ENCODE results near the gene CDT1.
A peak's percentile ranks its signal among the peaks of the same experiment; 100 is the strongest.

CDT1 gene

DNA sequence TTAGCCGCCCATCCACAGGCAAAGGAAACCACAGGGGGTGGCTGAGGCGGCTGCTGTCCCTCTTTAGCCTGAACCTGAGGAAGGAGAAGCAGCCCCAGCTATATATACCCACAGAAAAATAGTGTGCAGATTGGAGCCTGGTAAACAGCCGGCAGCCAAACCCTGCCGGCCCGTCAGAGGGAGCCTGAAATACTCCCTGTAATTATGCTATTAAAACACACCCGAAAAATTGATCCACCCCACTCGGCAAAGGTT, 25.4 kb upstream of the CDT1 start:
- peaks cover 5% of the 10 kb centered on the region for H3K36me3 ChIP-seq (ENCODE audit: control insufficient read depth, insufficient read depth, low read length)
- no peaks in the 10 kb centered on the region for H3K9me3 ChIP-seq (ENCODE audit: control insufficient read depth, low read length)
- H3K27ac ChIP-seq (ENCODE audit: low read depth, low read length, severe bottlenecking): no peak overlapping the region
- no peak overlapping the region for H3K4me3 ChIP-seq (ENCODE audit: extremely low read depth, insufficient read depth, low read length, poor library complexity, severe bottlenecking)
- peaks cover 64% of the 10 kb centered on the region for H3K4me1 ChIP-seq (ENCODE audit: control insufficient read depth, insufficient read depth, low read length, poor library complexity, severe bottlenecking)
- 80 to 88% methylated on average over 4 to 6 of the region's 7 CpGs for WGBS, 2 experiments (ENCODE audit: insufficient coverage in 2 of 2)

DNA sequence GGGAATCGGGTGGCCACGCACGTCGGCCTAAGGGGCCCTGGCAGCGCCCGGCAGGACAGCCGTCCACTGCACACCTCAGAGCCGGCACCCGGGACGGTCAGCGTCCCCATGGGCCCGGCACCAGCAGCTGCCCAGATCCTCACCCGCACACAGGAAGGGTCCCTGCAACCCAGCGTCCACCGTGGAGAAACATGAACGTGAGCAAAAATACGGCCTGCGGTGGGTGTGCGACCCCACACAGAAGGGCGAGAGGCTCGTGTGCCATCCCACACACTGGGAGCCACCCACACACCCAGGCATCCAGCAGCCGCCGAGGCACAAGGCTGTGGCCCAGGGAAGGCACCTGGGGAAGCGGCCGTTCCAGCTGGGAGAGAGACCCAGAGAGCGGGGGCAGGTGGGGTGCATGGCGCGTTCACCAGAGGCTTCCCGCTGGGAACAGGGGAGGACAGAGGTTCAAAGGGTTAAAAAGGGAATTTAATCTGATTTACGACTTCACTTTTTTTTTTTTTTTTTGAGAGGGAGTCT, 25.0 kb upstream of the CDT1 start:
- H3K27ac ChIP-seq (ENCODE audit: low read depth, low read length, severe bottlenecking): no peak overlapping the region
- peaks cover 5% of the 10 kb centered on the region for H3K36me3 ChIP-seq (ENCODE audit: control insufficient read depth, insufficient read depth, low read length)
- H3K4me3 ChIP-seq (ENCODE audit: extremely low read depth, insufficient read depth, low read length, poor library complexity, severe bottlenecking): no peak overlapping the region
- WGBS, 2 experiments (ENCODE audit: insufficient coverage in 2 of 2): 92 to 94% methylated on average over 26 to 27 of the region's 30 CpGs
- H3K9me3 ChIP-seq (ENCODE audit: control insufficient read depth, low read length): no peaks in the 10 kb centered on the region
- peaks cover 64% of the 10 kb centered on the region for H3K4me1 ChIP-seq (ENCODE audit: control insufficient read depth, insufficient read depth, low read length, poor library complexity, severe bottlenecking)

- H3K9me3 ChIP-seq (ENCODE audit: control insufficient read depth, low read length): no peaks in the 10 kb centered on the region
- no peak overlapping the region for H3K27ac ChIP-seq (ENCODE audit: low read depth, low read length, severe bottlenecking)
- H3K4me3 ChIP-seq (ENCODE audit: extremely low read depth, insufficient read depth, low read length, poor library complexity, severe bottlenecking): no peak overlapping the region
- peaks cover 58% of the 10 kb centered on the region for H3K4me1 ChIP-seq (ENCODE audit: control insufficient read depth, insufficient read depth, low read length, poor library complexity, severe bottlenecking)
- 81 to 84% methylated on average over 22 to 30 of the region's 34 CpGs for WGBS, 2 experiments (ENCODE audit: insufficient coverage in 2 of 2)
- peaks cover 5% of the 10 kb centered on the region for H3K36me3 ChIP-seq (ENCODE audit: control insufficient read depth, insufficient read depth, low read length)
Measured at GRCh38 chr16:88779406-88780141, 24.0 kb upstream of the CDT1 start.

GRCh38 chr16:88780142-88781062, 23.2 kb upstream of the CDT1 start:
- Histone ChIP-seq H3K27ac (ENCODE audit: low read depth, low read length, severe bottlenecking) (no peak overlapping the region), H3K4me1 (ENCODE audit: control insufficient read depth, insufficient read depth, low read length, poor library complexity, severe bottlenecking) (peaks cover 56% of the 10 kb centered on the region), H3K4me3 (ENCODE audit: extremely low read depth, insufficient read depth, low read length, poor library complexity, severe bottlenecking) (no peak overlapping the region), H3K9me3 (ENCODE audit: control insufficient read depth, low read length) (no peaks in the 10 kb centered on the region), H3K36me3 (ENCODE audit: control insufficient read depth, insufficient read depth, low read length) (peaks cover 5% of the 10 kb centered on the region)
- WGBS, 2 experiments (ENCODE audit: insufficient coverage in 2 of 2): 81 to 89% methylated on average over 9 of the region's 13 CpGs

- WGBS, 2 experiments (ENCODE audit: insufficient coverage in 2 of 2): 88 to 96% methylated on average over 18 to 27 of the region's 28 CpGs
- peaks cover 59% of the 10 kb centered on the region for H3K4me1 ChIP-seq (ENCODE audit: control insufficient read depth, insufficient read depth, low read length, poor library complexity, severe bottlenecking)
- H3K4me3 ChIP-seq (ENCODE audit: extremely low read depth, insufficient read depth, low read length, poor library complexity, severe bottlenecking): no peak overlapping the region
- H3K36me3 ChIP-seq (ENCODE audit: control insufficient read depth, insufficient read depth, low read length): peaks cover 3% of the 10 kb centered on the region
- H3K27ac ChIP-seq (ENCODE audit: low read depth, low read length, severe bottlenecking): no peak overlapping the region
- no peaks in the 10 kb centered on the region for H3K9me3 ChIP-seq (ENCODE audit: control insufficient read depth, low read length)
Measured at GRCh38 chr16:88781140-88782077, 22.2 kb upstream of the CDT1 start.

DNA sequence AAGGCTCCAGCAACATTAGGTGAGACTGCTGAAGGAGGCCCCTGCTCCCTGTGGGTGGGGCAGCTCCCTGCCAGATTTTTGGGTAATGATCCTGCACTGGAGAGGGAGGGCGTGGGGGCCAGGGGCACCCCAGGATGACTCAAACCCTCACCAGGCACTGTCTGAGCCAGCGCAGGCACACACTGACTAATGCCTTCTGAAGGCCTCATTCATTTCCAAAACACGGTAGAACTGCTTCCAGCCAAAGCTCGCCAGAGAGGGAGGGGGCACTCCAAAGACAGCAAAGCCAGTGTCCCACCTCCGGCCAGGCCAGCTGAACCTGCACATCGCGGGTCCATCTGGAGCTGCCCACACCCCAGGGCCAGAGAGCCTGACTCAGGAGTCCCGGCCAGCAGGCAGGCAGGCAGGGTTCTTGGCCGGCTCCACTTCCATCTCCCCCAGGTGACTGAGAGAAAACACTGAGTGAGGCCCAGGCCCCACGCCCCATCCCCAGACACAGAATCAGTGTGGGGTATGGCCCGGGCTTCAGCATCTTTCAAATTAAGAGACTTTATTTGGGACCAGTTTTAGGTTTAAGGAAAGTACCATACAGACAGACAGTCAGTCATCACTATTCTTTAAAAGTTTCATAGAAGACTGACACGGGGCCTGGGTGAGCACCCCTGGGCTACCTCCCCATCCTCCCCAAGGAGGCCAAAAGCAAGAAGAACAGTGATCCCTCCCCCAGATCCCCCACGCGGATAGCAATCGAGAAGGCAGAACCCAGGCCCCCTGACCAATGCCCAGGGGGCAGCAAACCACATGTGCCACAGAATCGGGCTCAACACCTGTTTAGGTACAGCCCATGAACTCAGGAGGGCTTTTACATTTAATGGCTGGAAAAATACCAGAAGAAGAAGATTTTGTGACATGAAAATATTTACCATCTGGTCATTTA, 20.9 kb upstream of the CDT1 start:
- Histone ChIP-seq H3K9me3 (ENCODE audit: control insufficient read depth, low read length) (no peaks in the 10 kb centered on the region), H3K4me1 (ENCODE audit: control insufficient read depth, insufficient read depth, low read length, poor library complexity, severe bottlenecking) (peaks cover 51% of the 10 kb centered on the region), H3K27ac (ENCODE audit: low read depth, low read length, severe bottlenecking) (peak overlapping the region; percentile 94), H3K36me3 (ENCODE audit: control insufficient read depth, insufficient read depth, low read length) (no peaks in the 10 kb centered on the region), H3K4me3 (ENCODE audit: extremely low read depth, insufficient read depth, low read length, poor library complexity, severe bottlenecking) (peak overlapping the region; percentile 50)
- 84 to 85% methylated on average over 10 to 13 of the region's 16 CpGs for WGBS, 2 experiments (ENCODE audit: insufficient coverage in 2 of 2)

DNA sequence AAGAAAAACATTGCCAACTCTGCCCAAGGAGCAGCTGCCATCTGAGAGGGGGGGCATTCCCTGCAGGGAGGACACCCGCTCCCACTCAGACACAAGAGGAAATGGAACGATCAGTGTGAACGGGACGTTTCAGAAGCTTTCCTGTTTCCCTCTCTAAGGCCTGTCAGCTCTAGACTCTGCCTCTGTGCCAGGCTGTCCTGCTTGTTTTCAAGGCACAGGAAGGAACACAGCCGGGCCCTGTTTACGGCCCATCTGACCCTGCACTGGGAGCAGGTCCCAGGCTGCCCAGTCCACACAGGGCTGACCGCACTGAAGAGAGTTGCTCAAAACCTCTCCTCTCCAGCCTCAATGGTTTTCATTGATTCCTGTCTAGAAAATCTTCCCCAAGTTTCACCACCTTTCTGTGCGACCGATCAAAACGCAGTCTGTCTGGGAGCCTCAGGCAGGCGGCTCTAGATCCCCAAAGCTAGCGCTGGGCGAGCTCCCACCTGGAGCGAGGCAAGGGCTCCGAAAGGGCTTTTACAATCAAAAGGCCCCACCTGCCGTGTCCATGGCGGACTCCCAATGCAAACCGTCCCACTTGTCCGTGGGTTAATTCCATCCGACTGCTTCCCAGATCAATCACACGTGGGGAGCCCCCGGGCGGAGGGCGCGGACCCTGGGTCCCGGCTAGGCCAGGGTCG, 20.1 kb upstream of the CDT1 start:
- Histone ChIP-seq H3K36me3 (ENCODE audit: control insufficient read depth, insufficient read depth, low read length) (no peaks in the 10 kb centered on the region), H3K9me3 (ENCODE audit: control insufficient read depth, low read length) (no peaks in the 10 kb centered on the region), H3K27ac (ENCODE audit: low read depth, low read length, severe bottlenecking) (peak overlapping the region; percentile 94), H3K4me3 (ENCODE audit: extremely low read depth, insufficient read depth, low read length, poor library complexity, severe bottlenecking) (peak overlapping the region; percentile 50), H3K4me1 (ENCODE audit: control insufficient read depth, insufficient read depth, low read length, poor library complexity, severe bottlenecking) (peaks cover 48% of the 10 kb centered on the region)
- 80 to 82% methylated on average over 25 to 27 of the region's 27 CpGs for WGBS, 2 experiments (ENCODE audit: insufficient coverage in 2 of 2)

DNA sequence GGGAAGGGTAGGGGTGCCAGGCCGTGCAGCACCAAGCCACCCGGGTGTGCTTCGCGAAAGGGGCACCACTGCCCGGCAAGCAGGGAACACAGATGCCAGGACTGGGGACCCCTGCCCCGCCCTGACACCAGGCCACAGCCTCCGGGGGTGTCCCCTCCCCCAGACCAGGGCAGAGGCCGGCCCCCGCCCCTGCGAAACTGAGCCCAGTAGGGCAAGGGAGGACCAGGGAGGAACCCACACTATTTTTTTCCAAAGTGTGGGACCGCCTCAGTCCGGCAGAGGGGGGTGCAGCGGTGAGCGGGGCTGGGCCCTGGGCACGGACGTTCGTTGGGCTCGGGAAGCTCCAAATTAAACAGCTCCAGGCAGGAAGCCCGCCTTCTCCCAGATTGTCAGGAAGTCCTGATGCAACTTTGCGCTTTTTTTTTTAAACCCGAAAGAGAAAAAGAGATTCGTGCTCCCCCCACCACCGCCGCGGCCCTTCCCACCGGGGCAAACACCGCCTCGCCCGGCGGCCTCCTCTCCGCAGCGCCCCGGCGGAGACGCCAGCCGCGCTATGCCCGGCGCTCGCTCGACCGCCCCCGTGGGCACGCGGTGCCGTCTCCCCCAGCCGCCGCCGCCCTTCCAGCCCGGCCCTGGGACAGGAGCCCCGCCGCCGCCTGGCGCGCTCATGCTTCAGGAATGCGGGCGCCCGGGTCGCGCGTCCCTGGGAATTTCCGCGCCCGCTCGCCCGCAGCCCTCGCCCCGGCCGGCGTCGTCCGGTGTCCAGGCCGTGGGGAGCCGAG, 19.3 kb upstream of the CDT1 start:
- Histone ChIP-seq H3K9me3 (ENCODE audit: control insufficient read depth, low read length) (no peaks in the 10 kb centered on the region), H3K36me3 (ENCODE audit: control insufficient read depth, insufficient read depth, low read length) (no peaks in the 10 kb centered on the region), H3K27ac (ENCODE audit: low read depth, low read length, severe bottlenecking) (peak overlapping the region; percentile 94), H3K4me3 (ENCODE audit: extremely low read depth, insufficient read depth, low read length, poor library complexity, severe bottlenecking) (peak overlapping the region; percentile 50), H3K4me1 (ENCODE audit: control insufficient read depth, insufficient read depth, low read length, poor library complexity, severe bottlenecking) (peaks cover 46% of the 10 kb centered on the region)
- 9 to 12% methylated on average over 43 to 63 of the region's 74 CpGs for WGBS, 2 experiments (ENCODE audit: insufficient coverage in 2 of 2)

- Histone ChIP-seq H3K36me3 (ENCODE audit: control insufficient read depth, insufficient read depth, low read length) (no peaks in the 10 kb centered on the region), H3K27ac (ENCODE audit: low read depth, low read length, severe bottlenecking) (peak overlapping the region; percentile 94), H3K4me1 (ENCODE audit: control insufficient read depth, insufficient read depth, low read length, poor library complexity, severe bottlenecking) (peaks cover 43% of the 10 kb centered on the region), H3K9me3 (ENCODE audit: control insufficient read depth, low read length) (no peaks in the 10 kb centered on the region), H3K4me3 (ENCODE audit: extremely low read depth, insufficient read depth, low read length, poor library complexity, severe bottlenecking) (peak overlapping the region; percentile 50)
- 0 to 1% methylated on average over 18 to 27 of the region's 32 CpGs for WGBS, 2 experiments (ENCODE audit: insufficient coverage in 2 of 2)
Measured at GRCh38 chr16:88784856-88785105, 18.8 kb upstream of the CDT1 start.

Measured in mesodermal cell (in vitro differentiated cells).